ENCODE measurements around the gene SCFD1.
"Not testable (repeated sequence)": the region's sequence is repeated elsewhere in the genome, so short reads cannot be mapped to it uniquely, and the experiment has no call there.

The SCFD1 gene, protein sequence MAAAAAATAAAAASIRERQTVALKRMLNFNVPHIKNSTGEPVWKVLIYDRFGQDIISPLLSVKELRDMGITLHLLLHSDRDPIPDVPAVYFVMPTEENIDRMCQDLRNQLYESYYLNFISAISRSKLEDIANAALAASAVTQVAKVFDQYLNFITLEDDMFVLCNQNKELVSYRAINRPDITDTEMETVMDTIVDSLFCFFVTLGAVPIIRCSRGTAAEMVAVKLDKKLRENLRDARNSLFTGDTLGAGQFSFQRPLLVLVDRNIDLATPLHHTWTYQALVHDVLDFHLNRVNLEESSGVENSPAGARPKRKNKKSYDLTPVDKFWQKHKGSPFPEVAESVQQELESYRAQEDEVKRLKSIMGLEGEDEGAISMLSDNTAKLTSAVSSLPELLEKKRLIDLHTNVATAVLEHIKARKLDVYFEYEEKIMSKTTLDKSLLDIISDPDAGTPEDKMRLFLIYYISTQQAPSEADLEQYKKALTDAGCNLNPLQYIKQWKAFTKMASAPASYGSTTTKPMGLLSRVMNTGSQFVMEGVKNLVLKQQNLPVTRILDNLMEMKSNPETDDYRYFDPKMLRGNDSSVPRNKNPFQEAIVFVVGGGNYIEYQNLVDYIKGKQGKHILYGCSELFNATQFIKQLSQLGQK

DNA sequence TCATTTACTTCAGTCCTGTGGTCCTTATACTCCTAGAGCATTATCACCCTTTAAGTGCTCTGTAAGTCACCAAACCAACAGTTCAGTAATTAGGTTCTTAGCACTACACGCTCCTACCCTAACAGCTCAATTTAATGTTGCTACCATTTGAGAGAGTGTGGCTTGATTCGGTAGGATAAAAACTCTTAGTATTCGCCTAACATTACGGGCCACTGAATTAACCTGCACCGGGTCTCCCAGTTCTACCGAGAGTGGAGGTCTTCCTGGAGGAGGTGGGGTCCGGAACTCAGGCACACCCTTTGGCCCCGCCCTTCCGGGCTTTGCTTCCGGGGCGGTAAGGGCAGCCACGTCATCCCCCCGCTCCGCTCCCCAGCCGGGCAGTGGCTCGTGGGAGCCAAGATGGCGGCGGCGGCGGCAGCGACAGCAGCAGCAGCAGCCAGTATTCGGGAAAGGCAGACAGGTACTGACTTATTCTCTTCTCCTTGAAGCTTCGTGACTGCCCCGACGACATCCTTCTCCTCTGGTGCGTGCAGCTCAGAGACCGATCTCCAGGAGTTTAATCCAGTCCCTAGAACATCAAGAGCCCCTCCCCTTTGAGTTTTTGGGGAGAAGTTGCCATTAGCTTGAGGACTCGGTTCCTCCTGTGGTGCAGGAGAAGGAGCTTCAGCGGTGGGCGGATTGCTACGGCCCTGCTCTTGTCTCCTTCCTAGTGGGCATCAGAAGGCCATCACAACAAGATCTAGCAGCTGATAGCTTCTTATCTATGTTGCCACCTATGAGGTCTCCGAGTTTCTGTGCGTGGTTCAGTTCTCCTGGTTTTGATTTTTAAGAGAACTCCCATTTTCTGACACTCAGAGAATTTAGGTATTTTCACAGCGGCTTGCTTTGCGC lies at the start of gene SCFD1:
Gene SCFD1 (plus strand): TSS at position 380 of the 891 bp plus-strand sequence. CDS start 20 bp downstream, at position 400.
- peak within 1 kb of the TSS; percentile 22 for H3K9ac ChIP-seq
- no peaks in the 10 kb centered on the region for H3K27me3 ChIP-seq (ENCODE audit: control insufficient read depth, insufficient read depth, low read length)
- H3K27ac ChIP-seq: peak within 1 kb of the TSS; percentile 86
- peak within 1 kb of the TSS; percentile 95 for H2AFZ ChIP-seq
- H3K9me3 ChIP-seq (ENCODE audit: control insufficient read depth, low read length): no peaks in the 10 kb centered on the region
- peaks cover 32% of the 10 kb centered on the region for H3K79me2 ChIP-seq
- H3K4me1 ChIP-seq: peaks cover 3% of the 10 kb centered on the region
- no peaks in the 10 kb centered on the region for H3K36me3 ChIP-seq (ENCODE audit: control insufficient read depth, insufficient read depth, low read length)
- peak within 1 kb of the TSS; percentile 70 for H3K4me2 ChIP-seq (ENCODE audit: low read length)
- TF ChIP-seq, protein P1, sequence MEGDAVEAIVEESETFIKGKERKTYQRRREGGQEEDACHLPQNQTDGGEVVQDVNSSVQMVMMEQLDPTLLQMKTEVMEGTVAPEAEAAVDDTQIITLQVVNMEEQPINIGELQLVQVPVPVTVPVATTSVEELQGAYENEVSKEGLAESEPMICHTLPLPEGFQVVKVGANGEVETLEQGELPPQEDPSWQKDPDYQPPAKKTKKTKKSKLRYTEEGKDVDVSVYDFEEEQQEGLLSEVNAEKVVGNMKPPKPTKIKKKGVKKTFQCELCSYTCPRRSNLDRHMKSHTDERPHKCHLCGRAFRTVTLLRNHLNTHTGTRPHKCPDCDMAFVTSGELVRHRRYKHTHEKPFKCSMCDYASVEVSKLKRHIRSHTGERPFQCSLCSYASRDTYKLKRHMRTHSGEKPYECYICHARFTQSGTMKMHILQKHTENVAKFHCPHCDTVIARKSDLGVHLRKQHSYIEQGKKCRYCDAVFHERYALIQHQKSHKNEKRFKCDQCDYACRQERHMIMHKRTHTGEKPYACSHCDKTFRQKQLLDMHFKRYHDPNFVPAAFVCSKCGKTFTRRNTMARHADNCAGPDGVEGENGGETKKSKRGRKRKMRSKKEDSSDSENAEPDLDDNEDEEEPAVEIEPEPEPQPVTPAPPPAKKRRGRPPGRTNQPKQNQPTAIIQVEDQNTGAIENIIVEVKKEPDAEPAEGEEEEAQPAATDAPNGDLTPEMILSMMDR (IDR thresholded peaks at IDR 0.05): no peak
- H3K4me3 ChIP-seq (ENCODE audit: low read depth, low read length): peak within 1 kb of the TSS; percentile 85

DNA sequence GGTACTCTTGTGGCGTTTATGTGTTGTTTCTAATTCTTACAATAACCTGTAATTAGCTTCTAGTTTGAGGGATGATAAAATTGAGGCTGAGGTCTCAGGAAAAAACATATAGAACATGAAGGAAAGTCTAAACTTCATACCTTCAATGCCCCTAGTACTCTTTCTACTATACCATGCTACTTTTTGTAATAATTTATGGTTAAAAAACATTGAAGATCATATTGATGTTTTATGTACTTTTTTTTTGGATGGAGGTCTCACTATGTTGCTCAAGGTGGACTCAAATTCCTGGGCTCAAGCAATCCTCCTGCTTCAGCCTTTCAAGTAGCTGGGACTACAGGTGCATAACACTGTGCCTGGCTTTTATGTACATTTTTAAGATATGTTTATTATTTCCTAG lies 49.3 kb upstream of the SCFD1 start:
- Histone ChIP-seq H3K79me2 (peaks cover 31% of the 10 kb centered on the region), H3K36me3 (ENCODE audit: control insufficient read depth, insufficient read depth, low read length) (no peaks in the 10 kb centered on the region), H3K4me2 (ENCODE audit: low read length) (no peak overlapping the region), H3K9ac (no peak overlapping the region), H3K4me1 (peaks cover 24% of the 10 kb centered on the region), H3K27ac (no peak overlapping the region), H3K4me3 (ENCODE audit: low read depth, low read length) (no peak overlapping the region), H3K27me3 (ENCODE audit: control insufficient read depth, insufficient read depth, low read length) (no peaks in the 10 kb centered on the region), H2AFZ (no peak overlapping the region), H3K9me3 (ENCODE audit: control insufficient read depth, low read length) (no peaks in the 10 kb centered on the region)
- TF ChIP-seq, protein P1 (IDR thresholded peaks at IDR 0.05): no peak

DNA sequence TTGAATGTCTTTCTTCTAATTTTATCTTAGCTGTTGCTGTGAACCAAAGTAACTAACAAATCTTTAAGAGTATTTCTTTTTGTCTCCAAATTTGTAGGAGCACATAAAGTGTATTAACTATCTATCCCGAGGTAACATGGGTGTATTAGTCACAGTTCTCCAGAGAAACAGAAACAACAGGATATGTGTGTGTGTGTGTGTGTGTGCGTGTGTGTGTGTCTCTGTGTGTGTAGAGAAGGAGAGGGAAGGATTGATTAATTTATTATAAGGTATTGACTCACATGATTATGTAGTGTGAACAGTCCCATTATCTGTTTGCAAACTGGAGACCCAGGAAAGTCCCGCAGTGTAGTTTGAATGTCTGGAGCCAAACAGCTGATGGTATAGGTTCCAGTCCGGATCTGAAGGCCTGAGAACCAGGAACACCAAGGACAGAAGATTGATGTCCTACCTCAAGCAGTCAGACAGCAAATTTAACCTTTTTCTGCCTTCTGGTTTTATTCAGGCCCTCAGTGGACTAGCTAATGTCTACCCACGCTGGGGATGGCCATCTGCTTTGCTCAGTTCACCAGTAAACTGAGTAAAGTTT lies 48.8 kb upstream of the SCFD1 start:
- Histone ChIP-seq H3K27ac (no peak overlapping the region), H3K4me2 (ENCODE audit: low read length) (no peak overlapping the region), H2AFZ (no peak overlapping the region), H3K27me3 (ENCODE audit: control insufficient read depth, insufficient read depth, low read length) (no peaks in the 10 kb centered on the region), H3K79me2 (peaks cover 32% of the 10 kb centered on the region), H3K4me1 (peaks cover 24% of the 10 kb centered on the region), H3K4me3 (ENCODE audit: low read depth, low read length) (no peak overlapping the region), H3K9ac (no peak overlapping the region), H3K9me3 (ENCODE audit: control insufficient read depth, low read length) (no peaks in the 10 kb centered on the region), H3K36me3 (ENCODE audit: control insufficient read depth, insufficient read depth, low read length) (no peaks in the 10 kb centered on the region)
- TF ChIP-seq, protein P1 (IDR thresholded peaks at IDR 0.05): no peak

DNA sequence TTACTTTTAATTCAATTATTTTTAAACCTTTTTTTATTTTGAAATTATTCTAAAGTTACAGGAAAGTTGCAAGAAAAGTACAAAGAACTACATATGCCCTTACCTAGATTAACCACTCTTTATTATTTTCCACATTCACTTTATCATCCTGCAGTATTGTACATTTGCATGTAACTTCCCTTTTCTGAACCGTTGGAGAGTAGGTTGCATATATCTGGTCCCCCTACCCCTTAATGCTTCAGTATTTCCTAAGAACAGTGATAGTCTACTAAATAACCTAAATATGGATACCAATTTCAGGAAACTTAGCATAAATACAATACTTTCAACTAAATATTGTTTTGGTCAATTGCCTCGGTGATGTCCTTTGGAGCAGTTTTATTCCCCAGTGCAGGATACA lies 48.2 kb upstream of the SCFD1 start:
- Histone ChIP-seq H3K9me3 (ENCODE audit: control insufficient read depth, low read length) (no peaks in the 10 kb centered on the region), H3K9ac (no peak overlapping the region), H3K27me3 (ENCODE audit: control insufficient read depth, insufficient read depth, low read length) (no peaks in the 10 kb centered on the region), H3K4me3 (ENCODE audit: low read depth, low read length) (no peak overlapping the region), H2AFZ (no peak overlapping the region), H3K79me2 (peaks cover 32% of the 10 kb centered on the region), H3K27ac (no peak overlapping the region), H3K4me1 (peaks cover 24% of the 10 kb centered on the region), H3K4me2 (ENCODE audit: low read length) (no peak overlapping the region), H3K36me3 (ENCODE audit: control insufficient read depth, insufficient read depth, low read length) (no peaks in the 10 kb centered on the region)
- TF ChIP-seq, protein P1 (IDR thresholded peaks at IDR 0.05): no peak

DNA sequence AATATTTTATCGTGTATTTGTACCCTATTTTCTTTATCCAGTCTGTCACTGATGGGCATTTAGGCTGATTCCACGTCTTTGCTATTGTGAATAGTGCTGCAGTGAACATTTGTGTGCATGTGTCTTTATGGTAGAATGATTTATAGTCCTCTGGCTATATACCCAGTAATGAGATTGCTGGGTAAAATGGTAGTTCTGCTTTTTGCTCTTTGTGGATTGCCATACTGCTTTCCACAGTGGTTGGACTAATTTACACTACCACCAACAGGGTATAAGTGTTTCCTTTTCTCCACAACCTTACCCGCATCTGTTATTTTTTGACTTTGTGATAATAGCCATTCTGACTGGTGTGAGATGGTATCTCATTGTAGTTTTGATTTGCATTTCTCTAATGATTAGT lies 47.3 kb upstream of the SCFD1 start:
- not testable (repeated sequence) for H2AFZ ChIP-seq; H3K4me3 ChIP-seq (ENCODE audit: low read depth, low read length); H3K36me3 ChIP-seq (ENCODE audit: control insufficient read depth, insufficient read depth, low read length); H3K9me3 ChIP-seq (ENCODE audit: control insufficient read depth, low read length); H3K27me3 ChIP-seq (ENCODE audit: control insufficient read depth, insufficient read depth, low read length); H3K9ac ChIP-seq; H3K4me2 ChIP-seq (ENCODE audit: low read length); H3K27ac ChIP-seq
- H3K4me1 ChIP-seq: peaks cover 20% of the 10 kb centered on the region
- peaks cover 32% of the 10 kb centered on the region for H3K79me2 ChIP-seq

DNA sequence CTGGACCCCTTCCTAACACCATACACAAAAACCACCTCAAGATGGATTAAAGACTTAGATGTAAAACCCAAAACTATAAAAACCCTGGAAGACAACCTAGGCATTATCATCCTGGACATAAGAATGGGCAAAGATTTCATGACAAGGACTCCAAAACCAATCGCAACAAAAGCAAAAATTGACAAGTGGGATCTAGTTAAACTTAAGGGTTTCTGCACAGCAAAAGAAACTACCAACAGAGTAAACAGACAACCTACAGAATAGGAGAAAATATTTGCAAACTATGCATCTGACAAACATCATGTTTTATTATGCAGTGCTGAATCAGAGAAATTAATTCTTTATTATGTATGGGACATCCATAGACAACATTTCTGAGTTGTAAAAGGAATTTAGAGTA lies 45.8 kb upstream of the SCFD1 start:
- H3K4me1 ChIP-seq: peaks cover 11% of the 10 kb centered on the region
- H3K4me3 ChIP-seq (ENCODE audit: low read depth, low read length); H3K9me3 ChIP-seq (ENCODE audit: control insufficient read depth, low read length); H3K27me3 ChIP-seq (ENCODE audit: control insufficient read depth, insufficient read depth, low read length); H3K9ac ChIP-seq; H3K36me3 ChIP-seq (ENCODE audit: control insufficient read depth, insufficient read depth, low read length); H3K4me2 ChIP-seq (ENCODE audit: low read length); H2AFZ ChIP-seq; H3K27ac ChIP-seq: not testable (repeated sequence)
- peaks cover 32% of the 10 kb centered on the region for H3K79me2 ChIP-seq

Measured in parathyroid adenoma (tissue), 2 donors.